ENCODE measurements around the gene CACNG4. TPM values are rescaled to one million over a fixed set of nuclear protein-coding genes. Genes with fewer than 3 reads are reported as not detected.

The CACNG4 gene
- total RNA-seq, 4 donors from 2014 or later, result 0.27 to 1.9 TPM; not detected in 2

- no peak overlapping the region for H3K4me3 ChIP-seq
- 83 to 87% methylated on average over 6 to 14 of the region's 14 CpGs for WGBS, 2 donors (ENCODE audit: low coverage in 1 of 2)
- H3K27ac ChIP-seq, result no peak overlapping the region
- H3K4me1 ChIP-seq, result no peaks in the 10 kb centered on the region
- no peak for DNase-seq
- intact Hi-C loops (cut with DNase I; ENCODE audit: low total_unique reads), result no loop called here
- H3K9me3 ChIP-seq, result no peaks in the 10 kb centered on the region
- no peak for TF ChIP-seq POLR2AphosphoS5 (IDR thresholded peaks at IDR 0.05)
- no peak for TF ChIP-seq CTCF (IDR thresholded peaks at IDR 0.05)
- TF ChIP-seq POLR2A (IDR thresholded peaks at IDR 0.05), result no peak
- H3K27me3 ChIP-seq, result no peaks in the 10 kb centered on the region
- in situ Hi-C loops (cut with MboI; ENCODE audit: low pct_ligation_motif_present in 1 of 4, low pct_unique_long_range_greater_than_20kb in 1 of 4, low sequenced_read_pairs in 3 of 4), result no loop called here
- H3K36me3 ChIP-seq, result no peaks in the 10 kb centered on the region
Measured at GRCh38 chr17:67032382-67032781, 67.9 kb downstream of the CACNG4 start.

GRCh38 chr17:67032985-67033384 lies 68.5 kb downstream of the CACNG4 start:
- Histone ChIP-seq H3K36me3 (no peaks in the 10 kb centered on the region), H3K9me3 (no peaks in the 10 kb centered on the region), H3K4me1 (no peaks in the 10 kb centered on the region), H3K4me3 (no peak overlapping the region), H3K27me3 (no peaks in the 10 kb centered on the region), H3K27ac (no peak overlapping the region)
- in situ Hi-C loops (cut with MboI; ENCODE audit: low pct_ligation_motif_present in 1 of 4, low pct_unique_long_range_greater_than_20kb in 1 of 4, low sequenced_read_pairs in 3 of 4), result no loop called here
- no peak for DNase-seq
- WGBS, 2 donors (ENCODE audit: low coverage in 1 of 2), result 95% methylated on average over 13 of the region's 13 CpGs; no CpG with 5 or more reads in 1 of the 2 donors
- intact Hi-C loops (cut with DNase I; ENCODE audit: low total_unique reads), result no loop called here
- TF ChIP-seq POLR2AphosphoS5 (IDR thresholded peaks at IDR 0.05), result no peak
- no peak for TF ChIP-seq CTCF (IDR thresholded peaks at IDR 0.05)
- no peak for TF ChIP-seq POLR2A (IDR thresholded peaks at IDR 0.05)
- no peak for TF ChIP-seq EP300 (IDR thresholded peaks at IDR 0.05; ENCODE audit: low read depth)

GRCh38 chr17:67033613-67034012 lies 69.1 kb downstream of the CACNG4 start:
- in situ Hi-C loops (cut with MboI; ENCODE audit: low pct_ligation_motif_present in 1 of 4, low pct_unique_long_range_greater_than_20kb in 1 of 4, low sequenced_read_pairs in 3 of 4), result no loop called here
- intact Hi-C loops (cut with DNase I; ENCODE audit: low total_unique reads), result no loop called here
- Histone ChIP-seq H3K36me3 (no peaks in the 10 kb centered on the region), H3K9me3 (no peaks in the 10 kb centered on the region), H3K4me3 (no peak overlapping the region), H3K27me3 (no peaks in the 10 kb centered on the region), H3K4me1 (no peaks in the 10 kb centered on the region), H3K27ac (no peak overlapping the region)
- no peak for DNase-seq
- TF ChIP-seq POLR2A (IDR thresholded peaks at IDR 0.05), result no peak
- no peak for TF ChIP-seq POLR2AphosphoS5 (IDR thresholded peaks at IDR 0.05)
- TF ChIP-seq EP300 (IDR thresholded peaks at IDR 0.05; ENCODE audit: low read depth), result no peak
- TF ChIP-seq CTCF (IDR thresholded peaks at IDR 0.05), result no peak
- 94 to 95% methylated on average over 4 to 9 of the region's 9 CpGs for WGBS, 2 donors (ENCODE audit: low coverage in 1 of 2)

GRCh38 chr17:67035131-67036083 lies 70.9 kb downstream of the CACNG4 start:
- intact Hi-C loops (cut with DNase I; ENCODE audit: low total_unique reads) (no loop called here), in situ Hi-C loops (cut with MboI; ENCODE audit: low pct_ligation_motif_present in 1 of 4, low pct_unique_long_range_greater_than_20kb in 1 of 4, low sequenced_read_pairs in 3 of 4) (no loop called here)
- no peaks in the 10 kb centered on the region for H3K9me3 ChIP-seq
- H3K27ac ChIP-seq, result no peak overlapping the region
- no peaks in the 10 kb centered on the region for H3K27me3 ChIP-seq
- WGBS, 2 donors (ENCODE audit: low coverage in 1 of 2), result 69 to 70% methylated on average over 6 to 11 of the region's 11 CpGs
- no peak for DNase-seq
- H3K36me3 ChIP-seq, result no peaks in the 10 kb centered on the region
- H3K4me3 ChIP-seq, result no peak overlapping the region
- H3K4me1 ChIP-seq, result no peaks in the 10 kb centered on the region
- TF ChIP-seq POLR2AphosphoS5 (IDR thresholded peaks at IDR 0.05) (no peak), EP300 (IDR thresholded peaks at IDR 0.05; ENCODE audit: low read depth) (no peak), POLR2A (IDR thresholded peaks at IDR 0.05) (no peak), CTCF (IDR thresholded peaks at IDR 0.05) (no peak)
